Spinal cord (tissue), 10 donors: ENCODE measurements around the gene SPATA4. TPM values are rescaled to one million over a fixed set of nuclear protein-coding genes. Genes with fewer than 3 reads are reported as not detected.
A peak's percentile ranks its signal among the peaks of the same experiment; 100 is the strongest.

ENCODE experiments used
- DNase-seq, 6 donors: peaks; one replicate each; pipeline versions ENCODE4 v3.0.0 to v3.0.0-alpha.2; 2013 to 2015; ENCODE audit warnings: low spot score in 6 of 6, low read depth in 4 of 6
- H3K27ac ChIP-seq: one replicate; pipeline ENCODE4 v1.5.1; 2013; ENCODE audit warnings: low read depth, low read length, control low read depth
- H3K27me3 ChIP-seq: one replicate; pipeline ENCODE4 v1.6.1; 2013; ENCODE audit warnings: low read length; ENCODE audit not compliant: control insufficient read depth, insufficient read depth
- H3K36me3 ChIP-seq: one replicate; pipeline ENCODE4 v1.6.1; 2013; ENCODE audit warnings: low read length; ENCODE audit not compliant: control insufficient read depth, insufficient read depth
- H3K4me1 ChIP-seq: one replicate; pipeline ENCODE4 v1.6.1; 2013; ENCODE audit warnings: low read length; ENCODE audit not compliant: control insufficient read depth, insufficient read depth
- H3K4me3 ChIP-seq: one replicate; pipeline ENCODE4 v1.5.1; 2013; ENCODE audit warnings: low read depth, low read length, control low read depth
- H3K9me3 ChIP-seq: one replicate; pipeline ENCODE4 v1.6.1; 2013; ENCODE audit warnings: low read length; ENCODE audit not compliant: control insufficient read depth, insufficient read depth
- WGBS: methylation state at CpG from one replicate; pipeline ENCODE4 v1.1.5; 2013; ENCODE audit warnings: missing lambda C conversion rate; ENCODE audit not compliant: insufficient coverage; 5-methylcytosine and 5-hydroxymethylcytosine counted together
- polyA plus RNA-seq, 2 donors: library from polyadenylated mRNA; unstranded; fragments of 120-200 nt; gene quantifications; one replicate each; pipeline ENCODE4 v1.2.1, GENCODE V29; 2013; ENCODE audit not compliant: insufficient read length in 2 of 2
- total RNA-seq, 2 donors: library from RNA; depleted of rRNA in 1 of 2; stranded (reverse); fragments of 120-200 nt in 1 of 2; fragments of >200 nt in 1 of 2; gene quantifications; one replicate each; pipeline versions ENCODE4 v1.2.3 to v1.2.4, GENCODE V29; 2013 to 2014
- donor health status: healthy.

The SPATA4 gene
- total and polyA plus RNA-seq, 4 donors: 0.50 to 1.2 (median 0.94) TPM

- DNase-seq: no peak
Measured at GRCh38 chr4:176156656-176157055, 38.7 kb downstream of the SPATA4 start.

GRCh38 chr4:176153124-176153523 is 42.3 kb downstream of the SPATA4 start:
- Histone ChIP-seq H3K27ac (no peak overlapping the region), H3K4me1 (no peaks in the 10 kb centered on the region), H3K4me3 (no peak overlapping the region), H3K9me3 (no peaks in the 10 kb centered on the region), H3K36me3 (peaks cover 15% of the 10 kb centered on the region), H3K27me3 (no peaks in the 10 kb centered on the region)
- no CpG with 5 or more reads among the region's 4 CpGs for WGBS
- DNase-seq: no peak

More at GRCh38 chr4:176156656-176157055, 38.7 kb downstream of the SPATA4 start:
- H3K4me1 ChIP-seq: no peaks in the 10 kb centered on the region
- H3K27ac ChIP-seq: no peak overlapping the region
- 83% methylated on average over 2 of the region's 5 CpGs for WGBS
- no peaks in the 10 kb centered on the region for H3K9me3 ChIP-seq
- no peak overlapping the region for H3K4me3 ChIP-seq
- H3K27me3 ChIP-seq: no peaks in the 10 kb centered on the region
- peaks cover 19% of the 10 kb centered on the region for H3K36me3 ChIP-seq

GRCh38 chr4:176150704-176151103 is 44.7 kb downstream of the SPATA4 start:
- Histone ChIP-seq H3K27ac (no peak overlapping the region), H3K4me3 (no peak overlapping the region), H3K9me3 (no peaks in the 10 kb centered on the region), H3K27me3 (no peaks in the 10 kb centered on the region), H3K36me3 (peaks cover 15% of the 10 kb centered on the region), H3K4me1 (no peaks in the 10 kb centered on the region)
- peak in 1 of 6 donors; percentile 3 for DNase-seq
- WGBS: no CpG with 5 or more reads among the region's 2 CpGs

- Histone ChIP-seq H3K4me1 (no peaks in the 10 kb centered on the region), H3K27ac (no peak overlapping the region), H3K27me3 (no peaks in the 10 kb centered on the region), H3K4me3 (no peak overlapping the region), H3K36me3 (peaks cover 12% of the 10 kb centered on the region), H3K9me3 (no peaks in the 10 kb centered on the region)
- DNase-seq: peak in 2 of 6 donors; percentile 8 to 46
Measured at GRCh38 chr4:176150356-176150682, 45.1 kb downstream of the SPATA4 start.

GRCh38 chr4:176149680-176150355 is 45.6 kb downstream of the SPATA4 start:
- DNase-seq: no peak

GRCh38 chr4:176142253-176142652 is 53.1 kb downstream of the SPATA4 start:
- no peak overlapping the region for H3K4me3 ChIP-seq
- no peaks in the 10 kb centered on the region for H3K9me3 ChIP-seq
- no peak overlapping the region for H3K27ac ChIP-seq
- no peaks in the 10 kb centered on the region for H3K4me1 ChIP-seq
- no peak for DNase-seq
- no peaks in the 10 kb centered on the region for H3K36me3 ChIP-seq
- H3K27me3 ChIP-seq: no peaks in the 10 kb centered on the region
- no CpG with 5 or more reads among the region's 2 CpGs for WGBS

More at GRCh38 chr4:176149680-176150355, 45.6 kb downstream of the SPATA4 start:
- H3K36me3 ChIP-seq: peaks cover 12% of the 10 kb centered on the region
- WGBS: no CpG with 5 or more reads among the region's 3 CpGs
- no peak overlapping the region for H3K27ac ChIP-seq
- no peaks in the 10 kb centered on the region for H3K4me1 ChIP-seq
- H3K27me3 ChIP-seq: no peaks in the 10 kb centered on the region
- no peak overlapping the region for H3K4me3 ChIP-seq
- H3K9me3 ChIP-seq: no peaks in the 10 kb centered on the region

GRCh38 chr4:176139518-176139917 is 55.9 kb downstream of the SPATA4 start:
- Histone ChIP-seq H3K36me3 (no peaks in the 10 kb centered on the region), H3K4me1 (no peaks in the 10 kb centered on the region), H3K4me3 (no peak overlapping the region), H3K27ac (no peak overlapping the region), H3K27me3 (no peaks in the 10 kb centered on the region), H3K9me3 (no peaks in the 10 kb centered on the region)
- no peak for DNase-seq

GRCh38 chr4:176137631-176138030 is 57.8 kb downstream of the SPATA4 start:
- H3K4me1 ChIP-seq: no peaks in the 10 kb centered on the region
- H3K4me3 ChIP-seq: no peak overlapping the region
- no peaks in the 10 kb centered on the region for H3K36me3 ChIP-seq
- no peaks in the 10 kb centered on the region for H3K9me3 ChIP-seq
- H3K27me3 ChIP-seq: no peaks in the 10 kb centered on the region
- no peak overlapping the region for H3K27ac ChIP-seq
- DNase-seq: no peak

GRCh38 chr4:176134670-176135069 is 60.7 kb downstream of the SPATA4 start:
- Histone ChIP-seq H3K36me3 (no peaks in the 10 kb centered on the region), H3K27me3 (no peaks in the 10 kb centered on the region), H3K9me3 (no peaks in the 10 kb centered on the region), H3K4me1 (no peaks in the 10 kb centered on the region), H3K4me3 (no peak overlapping the region), H3K27ac (no peak overlapping the region)
- no CpG with 5 or more reads among the region's 2 CpGs for WGBS
- no peak for DNase-seq
